HG03442 (cell line): ENCODE results near the gene RNF175.
A peak's percentile ranks its signal among the peaks of the same experiment; 100 is the strongest.

Experiments
- ATAC-seq: cut with Tn5 transposase; IDR thresholded peaks from one replicate; pipeline ENCODE4 v1.9.1; 2021; ENCODE audit warnings: mild to moderate bottlenecking, moderate library complexity; ENCODE audit not compliant: unreplicated experiment

Gene RNF175

GRCh38 chr4:153750197-153750817 lies 9.5 kb downstream of the RNF175 start:
- peak; percentile 89 for ATAC-seq

- no peak for ATAC-seq
Observed at GRCh38 chr4:153748378-153748777, 11.4 kb downstream of the RNF175 start.

- ATAC-seq = no peak
Observed at GRCh38 chr4:153747406-153747955, 12.3 kb downstream of the RNF175 start.

GRCh38 chr4:153745651-153746050 lies 14.2 kb downstream of the RNF175 start:
- no peak for ATAC-seq

GRCh38 chr4:153741541-153741940 lies 18.3 kb downstream of the RNF175 start:
- ATAC-seq = no peak

- no peak for ATAC-seq
Observed at GRCh38 chr4:153735906-153736461, 23.8 kb downstream of the RNF175 start.

- no peak for ATAC-seq
Observed at GRCh38 chr4:153733751-153734448, 25.9 kb downstream of the RNF175 start.

GRCh38 chr4:153731239-153731638 lies 28.6 kb downstream of the RNF175 start:
- ATAC-seq = no peak

DNA sequence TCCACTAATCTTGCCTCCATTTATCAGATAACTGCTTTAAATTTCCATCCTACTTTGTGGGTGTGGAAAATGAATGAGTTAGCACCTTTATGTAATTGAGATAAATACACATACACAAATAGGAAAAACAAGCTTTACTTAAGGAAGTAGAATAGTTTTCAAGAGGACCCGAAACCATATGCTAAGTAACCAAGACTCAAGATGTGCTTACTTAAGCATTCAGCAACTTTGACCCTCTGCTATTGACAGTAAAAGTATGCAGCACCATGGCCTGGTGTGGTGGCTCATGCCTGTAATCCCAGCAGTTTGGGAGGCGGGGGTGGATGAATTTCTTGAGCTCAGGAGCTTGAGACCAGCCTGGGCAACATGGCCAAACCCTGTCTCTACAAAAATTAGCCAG lies 29.9 kb downstream of the RNF175 start:
- no peak for ATAC-seq

DNA sequence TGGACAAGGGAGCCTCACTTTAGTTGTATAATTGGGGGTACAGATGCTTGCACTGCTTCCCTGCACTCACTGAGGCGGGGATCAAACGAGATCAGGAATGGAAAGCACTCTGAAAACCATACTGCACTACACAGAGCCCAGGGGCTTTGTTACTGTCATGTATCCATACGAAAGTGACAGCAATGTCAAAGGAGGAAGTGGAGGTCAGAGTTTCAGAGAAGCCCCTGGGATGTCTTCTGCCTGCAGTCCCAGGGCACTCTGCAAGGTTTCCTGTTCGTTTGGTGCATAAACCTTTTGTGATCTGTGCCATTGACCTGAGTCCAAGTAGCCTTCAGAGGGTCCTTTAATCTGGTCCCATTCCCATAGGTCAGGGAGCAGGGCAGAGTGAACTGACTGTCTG lies 31.2 kb downstream of the RNF175 start:
- ATAC-seq = peak; percentile 63

DNA sequence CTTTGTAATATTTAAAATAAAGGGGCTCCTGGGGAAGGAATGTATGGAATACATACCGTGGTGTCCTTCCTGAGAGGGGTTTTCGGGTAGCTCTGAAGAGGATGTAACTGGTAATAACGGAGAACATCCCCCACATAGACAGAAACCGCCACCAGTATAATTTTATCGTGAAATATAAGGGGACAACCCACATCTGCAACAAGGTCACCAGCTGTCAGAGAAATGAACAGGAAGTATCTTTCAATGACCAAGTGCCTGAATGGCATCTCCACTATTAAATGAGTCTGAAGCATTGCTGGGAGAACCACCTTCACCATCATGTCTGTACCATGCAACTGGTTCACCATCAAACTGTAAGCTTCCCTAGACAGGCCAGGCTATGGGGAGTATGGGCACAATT lies 31.7 kb downstream of the RNF175 start:
- no peak for ATAC-seq

DNA sequence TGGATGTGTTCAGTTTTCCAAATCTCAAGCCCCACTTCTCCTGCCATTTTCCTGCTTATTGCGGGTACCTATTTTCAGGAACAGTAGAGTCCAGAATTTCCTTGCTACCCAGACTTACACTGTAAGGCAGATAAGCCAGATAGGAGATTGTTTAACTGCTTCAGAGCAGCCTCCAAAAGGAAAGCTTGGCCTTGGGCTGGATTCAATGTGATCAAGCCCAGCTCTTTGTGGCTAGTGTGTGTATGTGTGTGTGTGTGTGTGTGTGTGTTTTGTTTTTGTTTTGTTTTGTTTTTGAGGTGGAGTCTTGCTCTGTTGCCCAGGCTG lies 34.0 kb downstream of the RNF175 start:
- no peak for ATAC-seq

DNA sequence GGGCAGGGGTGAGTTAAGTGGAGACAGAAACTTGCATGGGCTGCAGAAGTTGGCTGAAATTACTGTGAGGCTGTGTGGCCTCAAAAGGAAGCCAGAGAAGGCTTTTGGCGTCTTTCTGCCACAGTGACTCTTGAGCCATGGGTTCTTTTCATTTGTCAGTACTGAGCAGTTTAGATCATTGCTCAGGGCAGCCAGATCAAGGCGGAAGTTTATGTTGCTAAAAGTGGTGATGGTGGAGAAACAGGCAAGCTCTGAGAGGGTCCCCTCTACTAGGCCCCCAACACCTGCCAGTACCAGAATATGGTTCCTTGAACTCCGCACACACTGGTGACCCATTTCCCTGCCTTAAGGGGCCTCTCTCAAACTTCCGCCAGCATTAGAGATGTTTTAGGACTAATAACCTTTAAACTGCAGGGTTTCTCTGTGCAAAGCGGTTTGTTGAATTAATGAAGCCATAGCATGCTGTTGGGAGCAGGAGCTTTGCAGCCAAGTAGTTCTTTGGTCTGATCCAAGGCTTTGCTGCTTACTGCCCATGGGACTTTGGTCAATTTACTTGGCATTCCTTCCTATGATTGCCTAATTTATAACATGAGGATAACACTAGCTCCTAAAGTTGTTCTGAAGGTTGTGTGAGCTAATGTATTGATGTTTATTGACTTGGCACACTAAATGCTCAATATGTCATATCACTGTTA lies 34.5 kb downstream of the RNF175 start:
- ATAC-seq = no peak

GRCh38 chr4:153724606-153725005 lies 35.2 kb downstream of the RNF175 start:
- ATAC-seq = no peak

DNA sequence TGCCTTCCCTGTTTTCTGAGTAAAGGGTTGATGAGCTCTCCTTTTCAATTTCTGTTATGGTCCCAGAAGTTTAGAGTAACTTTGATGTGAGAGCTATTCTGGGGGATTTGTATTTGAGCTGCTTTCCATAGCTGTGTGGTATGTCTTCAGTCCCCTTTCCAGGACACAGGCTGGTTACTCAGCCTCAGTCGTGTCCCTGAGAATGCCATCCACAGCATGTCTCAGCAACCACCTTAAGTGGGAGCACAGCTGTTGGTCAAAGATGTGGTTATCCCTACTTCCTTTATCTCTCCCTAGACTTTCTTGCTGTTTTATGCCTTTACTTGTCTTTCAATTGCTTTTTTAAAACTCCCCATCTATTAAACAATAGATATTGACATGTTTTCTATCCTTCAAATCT lies 37.8 kb downstream of the RNF175 start:
- ATAC-seq = no peak

GRCh38 chr4:153713866-153714646 lies 45.8 kb downstream of the RNF175 start:
- ATAC-seq = no peak

GRCh38 chr4:153710681-153711080 lies 49.1 kb downstream of the RNF175 start:
- ATAC-seq = no peak

- peak; percentile 20 for ATAC-seq
Observed at GRCh38 chr4:153706519-153706918, 53.3 kb downstream of the RNF175 start.

DNA sequence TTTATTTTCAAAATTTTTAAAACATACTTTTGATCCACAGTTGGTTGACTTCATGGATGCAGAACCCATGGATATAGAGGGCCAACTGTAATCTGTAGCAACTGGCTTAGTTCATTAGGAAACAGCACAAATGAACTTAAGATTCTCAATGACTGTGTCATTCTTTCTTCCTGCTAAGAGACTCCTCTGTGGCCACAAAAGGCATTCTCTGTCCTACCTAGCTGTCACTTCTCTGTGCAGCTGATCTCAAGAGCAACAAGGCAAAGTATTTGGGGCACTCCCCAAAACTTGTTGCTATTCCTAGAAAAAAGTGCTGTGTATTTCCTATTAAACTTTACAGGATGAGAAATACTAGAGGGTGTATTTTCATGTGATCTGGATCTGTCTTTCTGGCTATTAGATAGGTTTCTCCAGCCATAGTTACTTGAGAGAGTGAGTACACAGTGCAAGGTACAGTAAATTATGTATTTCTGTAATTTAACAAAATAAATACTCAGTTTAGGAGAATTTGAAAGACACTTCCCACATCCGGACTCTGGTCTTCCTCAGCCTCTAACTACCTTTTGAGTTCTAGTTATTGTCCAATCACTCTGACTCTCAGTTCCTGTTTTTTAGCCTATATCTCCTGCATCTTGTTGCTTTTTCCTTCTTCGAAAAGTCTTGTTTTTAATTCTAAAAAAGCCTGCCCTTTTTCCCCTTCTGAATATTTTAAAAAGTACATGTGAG lies 53.9 kb downstream of the RNF175 start:
- peak; percentile 77 for ATAC-seq

- ATAC-seq = no peak
Observed at GRCh38 chr4:153704522-153704921, 55.3 kb downstream of the RNF175 start.
